Kidney (tissue), 14 donors: ENCODE data around the gene POLD3. TPM values are rescaled to one million over a fixed set of nuclear protein-coding genes. Genes with fewer than 3 reads are reported as not detected.

ENCODE experiments used
- DNase-seq, 5 donors: peaks; one replicate each; pipeline ENCODE4 v3.0.0-alpha.2; 2013 to 2020
- FAIRE-seq: peaks from 2 replicates; lab custom pipeline; 2012; peaks lifted over from hg19 to GRCh38; lab: Jason Lieb, UNC
- H3K27ac ChIP-seq, 2 donors: one replicate each; pipeline ENCODE4 v1.7.0; 2013; ENCODE audit warnings: low read depth in 2 of 2, low read length in 2 of 2, inconsistent platforms in 1 of 2
- H3K27me3 ChIP-seq: one replicate; pipeline ENCODE4 v1.7.1; 2013; ENCODE audit warnings: low read length, inconsistent platforms; ENCODE audit not compliant: control insufficient read depth, insufficient read depth
- H3K36me3 ChIP-seq, 3 donors: one replicate each; pipeline versions ENCODE4 v1.7.0 to v1.7.1; 2013; ENCODE audit warnings: low read length in 3 of 3, control low read depth in 1 of 3, inconsistent platforms in 1 of 3; ENCODE audit not compliant: insufficient read depth in 3 of 3, control insufficient read depth in 2 of 3
- H3K4me1 ChIP-seq, 3 donors: one replicate each; pipeline versions ENCODE4 v1.7.0 to v1.7.1; 2013; ENCODE audit warnings: low read length in 3 of 3, inconsistent platforms in 1 of 3, low read depth in 1 of 3; ENCODE audit not compliant: control insufficient read depth in 2 of 3, insufficient read depth in 2 of 3
- H3K4me3 ChIP-seq, 3 donors: one replicate each; pipeline versions ENCODE4 v1.7.0 to v1.8.1; 2013; ENCODE audit warnings: low read length in 3 of 3, control low read depth in 1 of 3, inconsistent platforms in 1 of 3
- H3K9ac ChIP-seq, 3 donors: one replicate each; pipeline versions ENCODE4 v1.7.0 to v1.7.1; 2013; ENCODE audit warnings: low read length in 3 of 3, control low read depth in 1 of 3, inconsistent platforms in 1 of 3
- H3K9me3 ChIP-seq, 3 donors: one replicate each; pipeline versions ENCODE4 v1.7.0 to v1.7.1; 2013; ENCODE audit warnings: low read length in 3 of 3, control low read depth in 1 of 3, inconsistent platforms in 1 of 3; ENCODE audit not compliant: control insufficient read depth in 2 of 3, insufficient read depth in 1 of 3
- CTCF ChIP-seq: IDR thresholded peaks from 3 replicates; pipeline ENCODE4 v1.5.1; 2012; ENCODE audit warnings: mild to moderate bottlenecking, moderate library complexity, borderline replicate concordance; ENCODE audit not compliant: insufficient read depth; ENCODE audit errors: extremely low read depth
- intact Hi-C: fragments of 100-400 bp; cut with DNase I; formaldehyde crosslinking; loops from one replicate; pipeline ENCODE4 v1.11.1; 2022
- polyA plus RNA-seq: library from polyadenylated mRNA; stranded (reverse); fragments of 350-450 nt; fragmentation: Illumina TruSeq; extraction: RNeasy Lipid Tissue Mini Kit (QIAGEN cat#74804); gene quantifications from one replicate; pipeline ENCODE4 v1.2.3, GENCODE V29; 2014; ENCODE audit warnings: low read depth, low replicate concordance; ENCODE audit not compliant: insufficient read depth
- total RNA-seq: library from RNA; stranded (reverse); fragmentation: NEBNext Ultra II Directional; extraction: Animal tissue kit (Norgen Biotek cat#: 25700); gene quantifications from one replicate; pipeline ENCODE4 v1.2.1, GENCODE V29; 2021
- donor health status: control.
- donor health status: control.
- donor health status: control.
- donor health status: control.
- donor health status: control.
- donor health status: DM: yes; HTN: yes; CAD: no.
- donor health status: Normal renal cell carcinoma (clear cell type).

Gene POLD3
- total and polyA plus RNA-seq, 2 donors from 2014 or later = 12.8 to 22.3 TPM

DNA sequence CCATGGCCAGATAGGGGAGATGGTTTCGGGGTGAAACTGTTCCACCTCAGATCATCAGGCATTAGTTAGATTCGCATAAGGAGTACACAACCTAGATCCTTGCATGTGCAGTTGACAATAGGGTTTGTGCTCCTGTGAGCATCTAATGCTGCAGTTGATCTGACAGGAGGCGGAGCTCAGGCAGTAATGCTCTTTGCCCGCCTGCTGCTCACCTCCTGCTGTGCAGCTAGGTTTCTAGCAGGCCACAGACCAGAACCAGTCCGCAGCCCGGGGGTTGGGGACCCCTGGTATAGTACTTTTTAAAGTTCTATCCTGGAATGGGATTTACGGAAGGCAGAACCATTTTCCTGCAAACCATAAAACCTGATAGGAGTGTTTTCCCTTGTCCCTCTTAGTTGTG, 54.6 kb downstream of the POLD3 start:
- DNase-seq = no peak
- no peak for TF ChIP-seq CTCF
- intact Hi-C loops = no loop called here

GRCh38 chr11:74647404-74647803, 55.0 kb downstream of the POLD3 start:
- H3K4me3 ChIP-seq = no peak overlapping the region
- TF ChIP-seq CTCF = no peak
- DNase-seq = no peak
- intact Hi-C loops = no loop called here
- FAIRE-seq = no peak
- H3K27me3 ChIP-seq = no peaks in the 10 kb centered on the region
- H3K27ac ChIP-seq = no peak overlapping the region
- no peak overlapping the region for H3K9ac ChIP-seq
- no peaks in the 10 kb centered on the region for H3K4me1 ChIP-seq
- peaks cover 0 to 2% (median 0%) of the 10 kb centered on the region in 3 donors for H3K36me3 ChIP-seq
- no peaks in the 10 kb centered on the region for H3K9me3 ChIP-seq

More for the DNA sequence above, 54.6 kb downstream of the POLD3 start:
- Histone ChIP-seq H3K27me3 (no peaks in the 10 kb centered on the region), H3K27ac (no peak overlapping the region), H3K4me1 (no peaks in the 10 kb centered on the region), H3K9me3 (no peaks in the 10 kb centered on the region), H3K36me3 (peaks cover 0 to 2% (median under 1%) of the 10 kb centered on the region in 3 donors), H3K4me3 (no peak overlapping the region), H3K9ac (no peak overlapping the region)
- FAIRE-seq = no peak

- intact Hi-C loops = no loop called here
- H3K36me3 ChIP-seq = peaks cover 0 to 2% (median 0%) of the 10 kb centered on the region in 3 donors
- H3K4me1 ChIP-seq = no peaks in the 10 kb centered on the region
- no peak for TF ChIP-seq CTCF
- H3K9me3 ChIP-seq = no peaks in the 10 kb centered on the region
- no peak overlapping the region for H3K4me3 ChIP-seq
- DNase-seq (no peak), FAIRE-seq (no peak)
- H3K27ac ChIP-seq = no peak overlapping the region
- H3K27me3 ChIP-seq = no peaks in the 10 kb centered on the region
- H3K9ac ChIP-seq = no peak overlapping the region
These were observed 55.4 kb downstream of the POLD3 start for GRCh38 chr11:74647831-74648230.

DNA sequence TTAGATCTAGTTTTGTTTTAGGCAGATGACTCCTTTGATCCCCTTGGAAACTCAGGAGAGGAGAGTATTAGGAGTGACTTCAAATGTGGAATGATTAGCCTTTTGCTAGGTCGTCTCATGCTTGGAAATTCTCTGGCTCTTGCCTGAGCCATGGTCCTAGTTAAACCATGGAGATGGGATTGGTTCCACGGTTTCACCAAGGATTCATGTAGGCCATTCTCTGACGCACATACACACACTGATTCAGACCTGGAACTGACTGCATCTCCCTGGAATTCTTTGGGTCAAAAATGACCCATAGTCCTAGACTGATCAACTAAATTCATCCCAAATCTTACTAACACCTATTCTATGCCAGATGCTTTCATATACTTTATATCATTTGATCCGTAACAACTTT, 56.5 kb downstream of the POLD3 start:
- H3K4me1 ChIP-seq = no peaks in the 10 kb centered on the region
- no peaks in the 10 kb centered on the region for H3K27me3 ChIP-seq
- no peak overlapping the region for H3K9ac ChIP-seq
- FAIRE-seq (no peak), DNase-seq (no peak)
- peaks cover 0 to 2% (median 0%) of the 10 kb centered on the region in 3 donors for H3K36me3 ChIP-seq
- H3K9me3 ChIP-seq = no peaks in the 10 kb centered on the region
- H3K27ac ChIP-seq = no peak overlapping the region
- intact Hi-C loops = no loop called here
- H3K4me3 ChIP-seq = no peak overlapping the region
- TF ChIP-seq CTCF = no peak
